Keratinocyte (primary cell): ENCODE measurements around the gene ARRDC4. TPM values are rescaled to one million over a fixed set of nuclear protein-coding genes. Genes with fewer than 3 reads are reported as not detected.

Source experiments
- DNase-seq: peaks from one replicate; pipeline ENCODE4 v3.0.0-alpha.2; 2011; ENCODE audit warnings: low read depth, missing footprints, low spot score
- FAIRE-seq: peaks from 2 replicates; lab custom pipeline; 2011; peaks lifted over from hg19 to GRCh38; lab: Jason Lieb, UNC
- H2AFZ ChIP-seq: 2 replicates; pipeline ENCODE4 v1.6.0; 2012; ENCODE audit warnings: low read length, control low read depth, inconsistent platforms; ENCODE audit not compliant: control insufficient read depth
- H3K27ac ChIP-seq: 2 replicates; pipeline ENCODE4 v1.5.1; 2011; ENCODE audit warnings: low read length; ENCODE audit not compliant: control insufficient read depth, insufficient read depth
- H3K27me3 ChIP-seq: 3 replicates; pipeline ENCODE4 v1.6.0; 2011; ENCODE audit warnings: low read length; ENCODE audit not compliant: control insufficient read depth, insufficient read depth; ENCODE audit errors: extremely low read depth
- H3K36me3 ChIP-seq, 2 experiments: 2 replicates in 1 of 2; 3 replicates in 1 of 2; pipeline ENCODE4 v1.5.1; 2011; ENCODE audit warnings: low read length in 2 of 2, mild to moderate bottlenecking in 1 of 2; ENCODE audit not compliant: control insufficient read depth in 2 of 2, insufficient read depth in 2 of 2; ENCODE audit errors: extremely low read depth in 1 of 2
- H3K4me1 ChIP-seq: 3 replicates; pipeline ENCODE4 v1.5.1; 2011; ENCODE audit warnings: low read length; ENCODE audit not compliant: control insufficient read depth, insufficient read depth; ENCODE audit errors: extremely low read depth
- H3K4me2 ChIP-seq: 3 replicates; pipeline ENCODE4 v1.6.0; 2011; ENCODE audit warnings: low read depth, low read length; ENCODE audit not compliant: control insufficient read depth, insufficient read depth; ENCODE audit errors: extremely low read depth
- H3K4me3 ChIP-seq, 3 experiments: fragments of 200-600 bp in 1 of 3; sonication (generic) in 1 of 3; 2 replicates in 2 of 3; 3 replicates in 1 of 3; pipeline ENCODE4 v1.5.1; 2011 to 2016; ENCODE audit warnings: low read length in 3 of 3, mild to moderate bottlenecking in 3 of 3, control low read depth in 2 of 3, inconsistent platforms in 1 of 3, low read depth in 1 of 3, mixed read lengths in 1 of 3, mixed run types in 1 of 3, moderate library complexity in 1 of 3; ENCODE audit not compliant: control insufficient read depth in 2 of 3, insufficient read depth in 2 of 3; ENCODE audit errors: extremely low read depth in 1 of 3
- H3K79me2 ChIP-seq: 2 replicates; pipeline ENCODE4 v1.6.0; 2012; ENCODE audit warnings: low read length; ENCODE audit not compliant: control insufficient read depth, insufficient read depth
- H3K9ac ChIP-seq: 3 replicates; pipeline ENCODE4 v1.6.0; 2011; ENCODE audit warnings: low read length; ENCODE audit not compliant: control insufficient read depth, insufficient read depth; ENCODE audit errors: extremely low read depth
- H3K9me1 ChIP-seq: 3 replicates; pipeline ENCODE4 v1.6.0; 2011; ENCODE audit warnings: low read length; ENCODE audit not compliant: control insufficient read depth, insufficient read depth; ENCODE audit errors: extremely low read depth
- H3K9me3 ChIP-seq: 2 replicates; pipeline ENCODE4 v1.5.1; 2012; ENCODE audit warnings: low read depth, low read length; ENCODE audit not compliant: control insufficient read depth
- H4K20me1 ChIP-seq: 3 replicates; pipeline ENCODE4 v1.6.0; 2011; ENCODE audit warnings: low read length; ENCODE audit not compliant: control insufficient read depth, insufficient read depth; ENCODE audit errors: extremely low read depth
- EZH2 ChIP-seq: IDR thresholded peaks from one replicate; pipeline ENCODE4 v1.6.1; 2012; ENCODE audit warnings: inconsistent platforms, mild to moderate bottlenecking, low read length, moderate library complexity
- dilution Hi-C: fragments of 300-500 bp; cut with MboI; formaldehyde crosslinking; loops from one replicate; pipeline ENCODE4 v1.7.0; 2020; ENCODE audit warnings: low sequenced_read_pairs; ENCODE audit not compliant: extremely low pct_ligation_motif_present
- polyA plus RNA-seq, 5 experiments: library from polyadenylated mRNA; depleted of rRNA in 3 of 5; stranded (reverse) in 3 of 5; stranded (forward) in 1 of 5; unstranded in 1 of 5; fragments of >200 nt; gene quantifications; 1 replicate in 1 of 5; 2 replicates in 3 of 5; 3 replicates in 1 of 5; pipeline versions ENCODE4 v1.2.1 to v1.2.3, GENCODE V29; 2011 to 2012; ENCODE audit warnings: missing spikeins in 2 of 5, low read depth in 1 of 5, low replicate concordance in 1 of 5
- TF ChIP-seq, protein P1 (sequence below), 3 experiments: IDR thresholded peaks in 1 of 3; conservative IDR thresholded peaks in 1 of 3; optimal IDR thresholded peaks in 1 of 3; 2 replicates in 2 of 3; 3 replicates in 1 of 3; pipeline versions ENCODE3 to v1.5.1; 2011; ENCODE audit warnings: low read length in 3 of 3, mild to moderate bottlenecking in 3 of 3, moderate library complexity in 2 of 3, control low read depth in 1 of 3, inconsistent platforms in 1 of 3; ENCODE audit not compliant: insufficient read depth in 2 of 3; ENCODE audit errors: extremely low read depth in 1 of 3

Gene ARRDC4
- polyA plus RNA-seq, 1 donor (not counting 4 experiments of a cell fraction or from before 2014, with no cell fraction given) = 34.6 TPM

DNA sequence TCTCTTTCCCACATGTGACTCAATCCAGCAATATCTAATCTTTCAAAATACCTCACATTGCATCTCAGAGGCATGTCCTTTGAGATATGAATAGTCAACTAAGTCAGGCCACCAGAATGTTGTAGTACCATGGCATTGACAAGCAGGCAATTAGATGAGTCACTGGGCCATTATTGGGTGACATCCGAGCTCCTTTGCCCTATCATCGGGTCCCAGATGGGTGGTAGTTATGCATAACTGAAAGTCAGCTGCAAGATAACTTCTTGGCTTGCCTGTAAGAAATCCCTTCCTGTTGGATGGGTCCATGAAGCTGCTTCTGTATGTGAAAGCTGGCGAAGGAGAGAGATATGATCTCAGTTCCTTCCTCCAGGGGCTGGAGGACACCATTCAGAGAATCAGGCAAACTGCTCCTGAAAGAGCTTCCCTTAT lies 32.8 kb downstream of the ARRDC4 start:
- no peaks in the 10 kb centered on the region for H3K9me1 ChIP-seq
- H3K4me3 ChIP-seq = no peak overlapping the region
- peak overlapping the region; percentile 28 for H2AFZ ChIP-seq
- no peaks in the 10 kb centered on the region for H4K20me1 ChIP-seq
- FAIRE-seq = peak; percentile 64
- no peaks in the 10 kb centered on the region for H3K9me3 ChIP-seq
- TF ChIP-seq EZH2 = no peak
- H3K27ac ChIP-seq = no peak overlapping the region
- H3K4me2 ChIP-seq = no peak overlapping the region
- dilution Hi-C loops = no loop called here
- no peak overlapping the region for H3K9ac ChIP-seq
- H3K36me3 ChIP-seq = no peaks in the 10 kb centered on the region
- no peaks in the 10 kb centered on the region for H3K27me3 ChIP-seq
- DNase-seq = no peak
- peaks cover 44% of the 10 kb centered on the region for H3K4me1 ChIP-seq
- no peaks in the 10 kb centered on the region for H3K79me2 ChIP-seq

DNA sequence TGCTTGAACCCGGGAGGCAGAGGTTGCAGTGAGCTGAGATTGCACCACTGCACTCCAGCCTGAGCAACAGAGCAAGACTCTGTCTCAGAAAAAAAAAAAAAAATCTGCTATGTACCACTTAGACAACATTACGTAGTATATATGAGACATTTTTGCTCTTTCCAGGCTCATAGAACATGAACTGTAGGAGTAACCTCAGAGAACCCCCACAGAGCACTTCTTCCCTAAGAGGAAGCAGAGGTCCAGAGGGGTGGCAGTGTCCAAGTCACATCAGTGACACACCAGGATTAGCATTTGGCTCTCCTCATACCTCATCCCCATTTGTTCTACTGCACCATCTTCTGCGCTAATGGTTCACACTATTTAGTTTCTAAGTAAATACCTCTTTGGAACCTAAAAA lies 33.7 kb downstream of the ARRDC4 start:
- TF ChIP-seq, protein P1, sequence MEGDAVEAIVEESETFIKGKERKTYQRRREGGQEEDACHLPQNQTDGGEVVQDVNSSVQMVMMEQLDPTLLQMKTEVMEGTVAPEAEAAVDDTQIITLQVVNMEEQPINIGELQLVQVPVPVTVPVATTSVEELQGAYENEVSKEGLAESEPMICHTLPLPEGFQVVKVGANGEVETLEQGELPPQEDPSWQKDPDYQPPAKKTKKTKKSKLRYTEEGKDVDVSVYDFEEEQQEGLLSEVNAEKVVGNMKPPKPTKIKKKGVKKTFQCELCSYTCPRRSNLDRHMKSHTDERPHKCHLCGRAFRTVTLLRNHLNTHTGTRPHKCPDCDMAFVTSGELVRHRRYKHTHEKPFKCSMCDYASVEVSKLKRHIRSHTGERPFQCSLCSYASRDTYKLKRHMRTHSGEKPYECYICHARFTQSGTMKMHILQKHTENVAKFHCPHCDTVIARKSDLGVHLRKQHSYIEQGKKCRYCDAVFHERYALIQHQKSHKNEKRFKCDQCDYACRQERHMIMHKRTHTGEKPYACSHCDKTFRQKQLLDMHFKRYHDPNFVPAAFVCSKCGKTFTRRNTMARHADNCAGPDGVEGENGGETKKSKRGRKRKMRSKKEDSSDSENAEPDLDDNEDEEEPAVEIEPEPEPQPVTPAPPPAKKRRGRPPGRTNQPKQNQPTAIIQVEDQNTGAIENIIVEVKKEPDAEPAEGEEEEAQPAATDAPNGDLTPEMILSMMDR (optimal IDR thresholded peaks at IDR 0.05 in 1 of 3, IDR thresholded peaks at IDR 0.05 in 1 of 3, conservative IDR thresholded peaks at IDR 0.05 in 1 of 3; ENCODE audit: extremely low read depth in 1 of 3, insufficient read depth in 2 of 3, low read length in 3 of 3) = no peak
- no peak for TF ChIP-seq EZH2
- Histone ChIP-seq H3K9ac (no peak overlapping the region), H3K9me3 (no peaks in the 10 kb centered on the region), H3K27me3 (no peaks in the 10 kb centered on the region), H3K36me3 (no peaks in the 10 kb centered on the region), H3K4me3 (no peak overlapping the region), H3K4me2 (no peak overlapping the region), H2AFZ (no peak overlapping the region), H3K4me1 (peaks cover 46% of the 10 kb centered on the region), H4K20me1 (no peaks in the 10 kb centered on the region), H3K79me2 (no peaks in the 10 kb centered on the region), H3K27ac (no peak overlapping the region), H3K9me1 (no peaks in the 10 kb centered on the region)
- DNase-seq = no peak
- dilution Hi-C loops = no loop called here
- no peak for FAIRE-seq

DNA sequence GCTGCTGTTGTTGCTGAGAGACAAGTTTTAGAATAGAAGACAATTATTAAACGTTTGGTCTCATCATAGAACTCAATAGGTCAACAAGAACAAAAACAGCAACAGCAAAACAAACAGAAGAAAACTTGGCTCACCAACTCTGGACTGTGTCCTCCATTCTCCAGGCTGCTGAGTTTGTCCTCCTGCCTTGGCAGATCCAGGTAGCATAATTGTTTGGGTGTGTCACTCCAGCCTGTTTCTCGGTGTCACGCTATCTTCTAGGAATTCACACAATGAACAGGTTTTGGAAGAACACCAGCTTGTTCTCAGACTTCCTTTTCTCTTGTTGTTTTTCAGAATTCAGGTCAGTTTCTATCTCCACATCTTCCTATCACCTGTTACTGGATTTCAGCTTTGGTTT lies 34.7 kb downstream of the ARRDC4 start:
- no peaks in the 10 kb centered on the region for H3K9me1 ChIP-seq
- H3K79me2 ChIP-seq = no peaks in the 10 kb centered on the region
- H3K27me3 ChIP-seq = no peaks in the 10 kb centered on the region
- peak overlapping the region; percentile 75 for H2AFZ ChIP-seq
- no peak for FAIRE-seq
- peaks cover 46% of the 10 kb centered on the region for H3K4me1 ChIP-seq
- no peaks in the 10 kb centered on the region for H3K36me3 ChIP-seq
- peak overlapping the region; percentile 91 for H3K27ac ChIP-seq
- H3K9ac ChIP-seq = peak overlapping the region; percentile 75
- dilution Hi-C loops = no loop called here
- no peaks in the 10 kb centered on the region for H4K20me1 ChIP-seq
- no peak for TF ChIP-seq EZH2
- TF ChIP-seq, protein P1 (optimal IDR thresholded peaks at IDR 0.05 in 1 of 3, IDR thresholded peaks at IDR 0.05 in 1 of 3, conservative IDR thresholded peaks at IDR 0.05 in 1 of 3; ENCODE audit: extremely low read depth in 1 of 3, insufficient read depth in 2 of 3, low read length in 3 of 3) = no peak
- no peaks in the 10 kb centered on the region for H3K9me3 ChIP-seq
- DNase-seq = no peak
- H3K4me3 ChIP-seq = peak overlapping the region; percentile 18 to 59 (median 54)
- peak overlapping the region; percentile 94 for H3K4me2 ChIP-seq
